H1 (cell line): ENCODE data around the gene LMX1B. TPM values are rescaled to one million over a fixed set of nuclear protein-coding genes. Genes with fewer than 3 reads are reported as not detected.

ENCODE experiments used
- GABPA ChIP-seq: IDR thresholded peaks from 2 replicates; pipeline ENCODE4 v1.6.1; 2011; ENCODE audit warnings: mild to moderate bottlenecking, low read length, moderate library complexity, borderline replicate concordance; ENCODE audit not compliant: insufficient read depth
- HDAC6 ChIP-seq: IDR thresholded peaks from one replicate; pipeline ENCODE4 v1.7.1; 2012; ENCODE audit warnings: low read depth, mild to moderate bottlenecking, inconsistent platforms, low read length, moderate library complexity
- MAX ChIP-seq: IDR thresholded peaks from 2 replicates; pipeline ENCODE4 v1.6.1; 2012; ENCODE audit warnings: inconsistent platforms
- RFX5 ChIP-seq: IDR thresholded peaks from 2 replicates; pipeline ENCODE4 v1.6.1; 2011; ENCODE audit warnings: low read depth, low read length, improper control_type of control experiment, borderline replicate concordance
- SP1 ChIP-seq: IDR thresholded peaks from 2 replicates; pipeline ENCODE4 v1.6.1; 2011; ENCODE audit warnings: low read depth, low read length
- TEAD4 ChIP-seq: IDR thresholded peaks from 2 replicates; pipeline ENCODE4 v1.6.1; 2012; ENCODE audit warnings: low read depth, low read length, inconsistent platforms, mixed read lengths
- polyA plus RNA-seq, 7 experiments: library from polyadenylated mRNA; depleted of rRNA in 3 of 7; stranded (reverse) in 5 of 7; unstranded in 2 of 7; fragments of >200 nt in 5 of 7; fragments of 200-250 nt in 2 of 7; gene quantifications; 1 replicate in 5 of 7; 2 replicates in 1 of 7; 4 replicates in 1 of 7; pipeline versions ENCODE4 v1.2.1 to v1.2.3, GENCODE V29; 2011 to 2013; ENCODE audit warnings: missing spikeins in 2 of 7, mixed read lengths in 2 of 7
- total RNA-seq: library from RNA; stranded (reverse); fragmentation: NEBNext Ultra II Directional; extraction: Animal tissue kit (Norgen Biotek cat#: 25700); gene quantifications from 2 replicates; pipeline ENCODE4 v1.2.1, GENCODE V29; 2021
- TF ChIP-seq, protein P1 (sequence below): IDR thresholded peaks from 2 replicates; pipeline ENCODE4 v1.6.1; 2012; ENCODE audit warnings: inconsistent platforms

LMX1B gene
- total and polyA plus RNA-seq, 2 of the 8 experiments (the other 6 are each of a cell fraction or from before 2014, with no cell fraction given), result 0.09 to 0.37 TPM

- TF ChIP-seq SP1 (no peak), RFX5 (no peak), MAX (peak; percentile 40), GABPA (peak; percentile 55; the same call in 1 of the 2 replicates), TEAD4 (no peak), HDAC6 (no peak)
- TF ChIP-seq, protein P1, sequence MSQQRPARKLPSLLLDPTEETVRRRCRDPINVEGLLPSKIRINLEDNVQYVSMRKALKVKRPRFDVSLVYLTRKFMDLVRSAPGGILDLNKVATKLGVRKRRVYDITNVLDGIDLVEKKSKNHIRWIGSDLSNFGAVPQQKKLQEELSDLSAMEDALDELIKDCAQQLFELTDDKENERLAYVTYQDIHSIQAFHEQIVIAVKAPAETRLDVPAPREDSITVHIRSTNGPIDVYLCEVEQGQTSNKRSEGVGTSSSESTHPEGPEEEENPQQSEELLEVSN, result peak; percentile 76
These were observed 88.6 kb downstream of the LMX1B start (continued) for GRCh38 chr9:126702151-126703001.
